Measurements from ENCODE around the gene MYD88. TPM values are rescaled to one million over a fixed set of nuclear protein-coding genes. Genes with fewer than 3 reads are reported as not detected.

The MYD88 gene
- total and polyA plus RNA-seq, 9 of the 15 experiments (the other 6 are each of a cell fraction or from before 2014, with no cell fraction given) = 3.2 to 47.3 (median 27.6) TPM

- TF ChIP-seq ZBTB33 (CRISPR knock-in tag; IDR thresholded peaks at IDR 0.05) (peak; percentile 64; the same call in 1 of the 2 replicates), TBP (optimal IDR thresholded peaks at IDR 0.05; ENCODE audit: low read depth, low read length) (peak; percentile 59), MXI1 (IDR thresholded peaks at IDR 0.05; ENCODE audit: low read depth, low read length) (no peak; the same call in 1 of the 2 replicates), ZC3H4 (CRISPR knock-in tag; IDR thresholded peaks at IDR 0.05; ENCODE audit: borderline replicate concordance) (no peak), ZNF444 (CRISPR knock-in tag; IDR thresholded peaks at IDR 0.05) (0 out of 2 replicates have a peak, but pooled peaks have one; percentile 22), FOXA3 (CRISPR knock-in tag; conservative IDR thresholded peaks at IDR 0.05 in 1 of 2, IDR thresholded peaks at IDR 0.05 in 1 of 2) (0 out of 4 replicates have a peak, but pooled peaks of 1 of the 2 experiments have one; percentile 15), HDAC2 (IDR thresholded peaks at IDR 0.05) (peak; percentile 32; the same call in 1 of the 2 replicates), MTA2 (IDR thresholded peaks at IDR 0.05; ENCODE audit: low read depth) (peak; percentile 5; the same call in 1 of the 2 replicates), SUPT5H (IDR thresholded peaks at IDR 0.05) (peak; percentile 44), GATAD2A (IDR thresholded peaks at IDR 0.05) (peak; percentile 49; the same call in 1 of the 2 replicates), PRDM10 (IDR thresholded peaks at IDR 0.05; ENCODE audit: partially characterized antibody) (peak; percentile 41), ZNF384 (IDR thresholded peaks at IDR 0.05; ENCODE audit: low read depth, low read length) (peak; percentile 93), PHF20 (IDR thresholded peaks at IDR 0.05; ENCODE audit: partially characterized antibody) (peak; percentile 5), POLR2H (tag; IDR thresholded peaks at IDR 0.05; ENCODE audit: low read depth) (peak; percentile 87; the same call in 1 of the 2 replicates), SMARCE1 (IDR thresholded peaks at IDR 0.05) (peak; percentile 43; the same call in 1 of the 2 replicates), GATAD2B (IDR thresholded peaks at IDR 0.05; ENCODE audit: borderline replicate concordance) (0 out of 2 replicates have a peak, but pooled peaks have one; percentile 18), NR4A1 (CRISPR knock-in tag; IDR thresholded peaks at IDR 0.05) (no peak), NR4A1 (tag; IDR thresholded peaks at IDR 0.05) (no peak), PML (IDR thresholded peaks at IDR 0.05; ENCODE audit: low read length) (peak; percentile 39; the same call in 1 of the 2 replicates), FOXJ2 (tag; IDR thresholded peaks at IDR 0.05) (no peak), ZBTB9 (CRISPR knock-in tag; IDR thresholded peaks at IDR 0.05) (peak; percentile 18; the same call in 1 of the 2 replicates), SMAD4 (CRISPR knock-in tag; conservative IDR thresholded peaks at IDR 0.05) (peak; percentile 73; the same call in 1 of the 2 replicates), NFRKB (IDR thresholded peaks at IDR 0.05; ENCODE audit: low read depth) (0 out of 2 replicates have a peak, but pooled peaks have one; percentile 39), TRIM28 (IDR thresholded peaks at IDR 0.05) (peak; percentile 34; the same call in 1 of the 2 replicates), YBX1 (IDR thresholded peaks at IDR 0.05) (no peak), POLR2AphosphoS5 (IDR thresholded peaks at IDR 0.05; ENCODE audit: control insufficient read depth, insufficient read depth, low read depth, low read length) (peak; percentile 35)
Observed at GRCh38 chr3:38164643-38164951, 26.1 kb downstream of the MYD88 start (continued).
